HepG2 (cell line): ENCODE data around the gene IP6K3. TPM values are rescaled to one million over a fixed set of nuclear protein-coding genes. Genes with fewer than 3 reads are reported as not detected.

Experiments used
- ATAC-seq: fragments of 200-7000 bp; cut with Tn5 transposase; 3 replicates; pipeline ENCODE4 v1.9.1; 2020; ENCODE audit warnings: mild to moderate bottlenecking, moderate library complexity
- BruUV-seq: library from RNA; stranded (reverse); fragments of 400-500 nt; replicated peaks from 2 replicates; lab custom pipeline; 2021; lab: Mats Ljungman, UMichigan
- CTCF ChIA-PET: fragments of 300-600 bp; formaldehyde crosslinking; extraction: SDS; loops from one replicate; lab custom pipeline; 2021; ENCODE audit warnings: low total read pairs, inconsistent platforms, low intra/inter-chr PET ratio; lab: Yijun Ruan, JAX
- POLR2A ChIA-PET: fragments of 350-600 bp; sonication (Branson Sonifier 250); formaldehyde crosslinking; loops from one replicate; lab custom pipeline; 2020; ENCODE audit warnings: antibody characterized with exemption, inconsistent platforms; lab: Yijun Ruan, JAX
- DNase-seq: peaks from one replicate; pipeline ENCODE4 v3.0.0-alpha.2; 2015; ENCODE audit warnings: low spot score
- FAIRE-seq: peaks from 3 replicates; lab custom pipeline; 2011; peaks lifted over from hg19 to GRCh38; lab: Jason Lieb, UNC
- H2AFZ ChIP-seq: one replicate; pipeline ENCODE4 v1.6.1; 2011; ENCODE audit warnings: low read length, inconsistent platforms
- H3K27ac ChIP-seq: fragments of 300-600 bp; 3 replicates; pipeline ENCODE4 v1.8.0; 2011; ENCODE audit warnings: mixed run types, mild to moderate bottlenecking, mixed read lengths, low read length, inconsistent platforms; ENCODE audit not compliant: insufficient read depth; ENCODE audit errors: extremely low read length
- H3K27me3 ChIP-seq, 2 experiments: fragments of 200-600 bp in 1 of 2; 2 replicates in 1 of 2; 3 replicates in 1 of 2; pipeline versions ENCODE4 v1.6.0 to v1.8.0; 2011; ENCODE audit warnings: low read length in 2 of 2, mild to moderate bottlenecking in 2 of 2, moderate library complexity in 2 of 2, inconsistent platforms in 1 of 2; ENCODE audit not compliant: insufficient read depth in 2 of 2, control insufficient read depth in 1 of 2
- H3K36me3 ChIP-seq, 2 experiments: fragments of 200-600 bp in 1 of 2; replicated peaks in 1 of 2; 2 replicates in 1 of 2; 3 replicates in 1 of 2; pipeline versions ENCODE4 v1.5.1 to v1.8.0; 2011; ENCODE audit warnings: low read length in 2 of 2, inconsistent platforms in 1 of 2; ENCODE audit not compliant: insufficient read depth in 2 of 2, control insufficient read depth in 1 of 2
- H3K4me1 ChIP-seq: 2 replicates; pipeline ENCODE4 v1.5.1; 2012; ENCODE audit warnings: low read length, inconsistent platforms; ENCODE audit not compliant: insufficient read depth
- H3K4me2 ChIP-seq: 2 replicates; pipeline ENCODE4 v1.6.0; 2011; ENCODE audit warnings: low read depth, low read length, inconsistent platforms
- H3K4me3 ChIP-seq, 3 experiments: fragments of 200-600 bp in 1 of 3; sonication (generic), shearing (Covaris generic) in 1 of 3; replicated peaks in 1 of 3; 2 replicates each; pipeline ENCODE4 v1.5.1; 2011 to 2016; ENCODE audit warnings: low read length in 3 of 3, inconsistent platforms in 2 of 3, low read depth in 2 of 3, mild to moderate bottlenecking in 2 of 3, control low read depth in 1 of 3, mixed read lengths in 1 of 3; ENCODE audit not compliant: insufficient read depth in 1 of 3
- H3K79me2 ChIP-seq: one replicate; pipeline ENCODE4 v1.6.1; 2011; ENCODE audit warnings: low read length, inconsistent platforms; ENCODE audit not compliant: insufficient read depth
- H3K9ac ChIP-seq: 2 replicates; pipeline ENCODE4 v1.6.0; 2011; ENCODE audit warnings: mild to moderate bottlenecking, low read depth, low read length, inconsistent platforms; ENCODE audit not compliant: insufficient read depth
- H3K9me3 ChIP-seq: 2 replicates; pipeline ENCODE4 v1.5.1; 2012; ENCODE audit warnings: mild to moderate bottlenecking, low read length
- H4K20me1 ChIP-seq: 2 replicates; pipeline ENCODE4 v1.6.0; 2011; ENCODE audit warnings: inconsistent platforms, mild to moderate bottlenecking, low read length, moderate library complexity; ENCODE audit not compliant: insufficient read depth
- CREB3 ChIP-seq: sonication (generic); formaldehyde crosslinking; IDR thresholded peaks from 2 replicates; pipeline ENCODE4 v1.5.0; 2020; ENCODE audit warnings: missing genetic modification reagents
- DMTF1 ChIP-seq: sonication (generic); formaldehyde crosslinking; IDR thresholded peaks from 2 replicates; pipeline ENCODE4 v1.4.0; 2020; ENCODE audit warnings: mild to moderate bottlenecking, missing genetic modification reagents
- MTA1 ChIP-seq: sonication (generic); formaldehyde crosslinking; IDR thresholded peaks from 2 replicates; pipeline ENCODE4 v1.4.0; 2020; ENCODE audit warnings: missing genetic modification reagents, mild to moderate bottlenecking, borderline replicate concordance
- NPAS2 ChIP-seq: sonication (generic); formaldehyde crosslinking; IDR thresholded peaks from 2 replicates; pipeline ENCODE4 v1.8.0; 2022; ENCODE audit warnings: mild to moderate bottlenecking, missing genetic modification reagents, borderline replicate concordance
- POLR2A ChIP-seq, 2 experiments: IDR thresholded peaks; 2 replicates each; pipeline ENCODE4 v1.6.1; 2011; ENCODE audit warnings: low read depth in 2 of 2, low read length in 2 of 2, mild to moderate bottlenecking in 1 of 2, moderate library complexity in 1 of 2; ENCODE audit not compliant: insufficient read depth in 1 of 2
- PRMT3 ChIP-seq: sonication (generic); formaldehyde crosslinking; IDR thresholded peaks from 2 replicates; pipeline ENCODE4 v1.8.1; 2022; ENCODE audit warnings: low read depth, mild to moderate bottlenecking, moderate library complexity, missing genetic modification reagents, borderline replicate concordance
- TMF1 ChIP-seq: sonication (generic); formaldehyde crosslinking; IDR thresholded peaks from 2 replicates; pipeline ENCODE4 v1.8.1; 2022; ENCODE audit warnings: low read depth, missing genetic modification reagents
- ZBTB14 ChIP-seq: sonication (generic); formaldehyde crosslinking; IDR thresholded peaks from 2 replicates; pipeline ENCODE4 v1.4.0; 2020; ENCODE audit warnings: missing genetic modification reagents
- ZHX1 ChIP-seq: sonication (generic); formaldehyde crosslinking; IDR thresholded peaks from 2 replicates; pipeline ENCODE4 v1.8.1; 2022; ENCODE audit warnings: low read depth, mild to moderate bottlenecking, missing genetic modification reagents
- ZNF296 ChIP-seq: sonication (generic); formaldehyde crosslinking; conservative IDR thresholded peaks from 2 replicates; pipeline ENCODE4 v1.5.0; 2020; ENCODE audit warnings: mild to moderate bottlenecking, missing genetic modification reagents
- ZNF615 ChIP-seq: sonication (generic); formaldehyde crosslinking; IDR thresholded peaks from 2 replicates; pipeline ENCODE4 v1.5.0; 2020; ENCODE audit warnings: mild to moderate bottlenecking, missing genetic modification reagents, borderline replicate concordance
- ZNF792 ChIP-seq: IDR thresholded peaks from 2 replicates; pipeline ENCODE4 v1.6.1; 2016
- WGBS: methylation state at CpG from one replicate; pipeline ENCODE4 v1.1.6; 2017; ENCODE audit warnings: low lambda C conversion rate; 5-methylcytosine and 5-hydroxymethylcytosine counted together
- in situ Hi-C: cut with HindIII; loops from 2 replicates; pipeline ENCODE4 v1.10.0; 2017; ENCODE audit warnings: low pct_unique_long_range_greater_than_20kb; ENCODE audit not compliant: extremely low pct_ligation_motif_present
- intact Hi-C: fragments of 100-400 bp; cut with micrococcal nuclease; formaldehyde crosslinking; loops from one replicate; pipeline ENCODE4 v1.10.0; 2022; ENCODE audit not compliant: unreplicated experiment
- polyA plus RNA-seq, 8 experiments: library from polyadenylated mRNA; depleted of rRNA in 3 of 8; stranded (reverse) in 7 of 8; unstranded in 1 of 8; fragments of >200 nt; fragmentation: Illumina TruSeq in 4 of 8; extraction: Trizol in 4 of 8; gene quantifications; 2 replicates each; pipeline versions ENCODE4 v1.2.1 to v1.2.3, GENCODE V29; 2011 to 2016; ENCODE audit warnings: low read depth in 4 of 8, missing spikeins in 1 of 8, mixed read lengths in 1 of 8; ENCODE audit not compliant: insufficient read depth in 1 of 8
- total RNA-seq, 5 experiments: library from RNA; depleted of rRNA; stranded (reverse); fragments of >200 nt; fragmentation: Illumina TruSeq; extraction: Trizol; gene quantifications; 2 replicates each; pipeline ENCODE4 v1.2.3, GENCODE V29; 2016; ENCODE audit warnings: low read depth in 1 of 5

IP6K3 gene
- total and polyA plus RNA-seq, 2 of the 13 experiments (the other 11 are each of a cell fraction or from before 2014, with no cell fraction given): 0.11 to 0.18 TPM

GRCh38 chr6:33788694-33789549 is 42.2 kb upstream of the IP6K3 start, which contains the start of gene LEMD2 (continued):
- no peak for TF ChIP-seq NPAS2 (CRISPR knock-in tag)

- DNase-seq: peak; percentile 46
- no peak overlapping the region for H2AFZ ChIP-seq
- TF ChIP-seq MTA1 (CRISPR knock-in tag) (no peak), DMTF1 (CRISPR knock-in tag) (no peak), PRMT3 (no peak), ZNF792 (peak; percentile 35; the same call in 1 of the 2 replicates), CREB3 (CRISPR knock-in tag) (no peak), POLR2A (IDR thresholded peaks at IDR 0.05; ENCODE audit: insufficient read depth in 1 of 2, low read depth in 2 of 2, low read length in 2 of 2) (peak; percentile 67 to 74; a peak in 3 of 4 replicates), ZNF296 (CRISPR knock-in tag) (no peak), TMF1 (no peak), ZBTB14 (peak; percentile 58; the same call in 1 of the 2 replicates), ZNF615 (CRISPR knock-in tag) (no peak), ZHX1 (no peak)
These were observed 41.4 kb upstream of the IP6K3 start for GRCh38 chr6:33787954-33788693.

More at GRCh38 chr6:33787954-33788693, 41.4 kb upstream of the IP6K3 start:
- 2% methylated on average over 9 of the region's 53 CpGs for WGBS
- POLR2A ChIA-PET: interaction anchor here (0.5 to 2.1 kb wide), 10 partner anchors 9 to 206 kb away, joined by 3 to 13 read pairs (median 4); partner anchors contain the start of gene UQCC2
- FAIRE-seq (peak; percentile 86), ATAC-seq (peak; percentile 81)
- Histone ChIP-seq H3K4me2 (peak overlapping the region; percentile 83), H3K4me3 (peak overlapping the region; percentile 66 to 87 (median 81)), H3K79me2 (peaks cover 24% of the 10 kb centered on the region), H3K9ac (peak overlapping the region; percentile 90), H3K27me3 (peaks cover 0 to 9% of the 10 kb centered on the region in 2 experiments; a peak in 2 of 5 replicates), H3K4me1 (peaks cover 36% of the 10 kb centered on the region), H3K36me3 (peaks cover 7 to 10% of the 10 kb centered on the region in 2 experiments), H3K9me3 (no peaks in the 10 kb centered on the region), H4K20me1 (peaks cover 9% of the 10 kb centered on the region; the same call in 1 of the 2 replicates), H3K27ac (peak overlapping the region; percentile 72)
- intact Hi-C loops (no loop called here), in situ Hi-C loops (no loop called here)
- CTCF ChIA-PET: no interaction called here
- no TSS peak for BruUV-seq
